Stimulated activated memory B cell treated with anti-CD40 and anti-IgM and Interleukin-4, amounts not matched to agents 10 μg/mL and 1 μg/mL and 100 μg/mL, for 72 hours (primary cell): Measurements from ENCODE around the gene CRACR2A.

Source experiments
- ATAC-seq: fragments of 150-1000 bp; cut with Tn5 transposase; 2 replicates; pipeline ENCODE4 v1.10.0; 2021
- H3K27ac Mint-ChIP-seq: one replicate; pipeline ENCODE4 v1.8.0; 2022; ENCODE audit warnings: mild to moderate bottlenecking, mixed read lengths
- H3K27me3 Mint-ChIP-seq: one replicate; pipeline ENCODE4 v1.8.0; 2022; ENCODE audit warnings: mixed read lengths
- H3K36me3 Mint-ChIP-seq: one replicate; pipeline ENCODE4 v1.8.0; 2022; ENCODE audit warnings: mixed read lengths
- H3K4me1 Mint-ChIP-seq: one replicate; pipeline ENCODE4 v1.8.0; 2022; ENCODE audit warnings: mixed read lengths
- H3K4me3 Mint-ChIP-seq: one replicate; pipeline ENCODE4 v1.8.0; 2022; ENCODE audit warnings: mild to moderate bottlenecking, moderate library complexity, mixed read lengths
- H3K9me3 Mint-ChIP-seq: one replicate; pipeline ENCODE4 v1.8.0; 2022; ENCODE audit warnings: mixed read lengths

CRACR2A gene

GRCh38 chr12:3614806-3615466, 138.0 kb downstream of the CRACR2A start:
- H3K4me1 Mint-ChIP-seq: no peaks in the 10 kb centered on the region
- peaks cover 84% of the 10 kb centered on the region for H3K36me3 Mint-ChIP-seq

GRCh38 chr12:3613641-3614395, 139.1 kb downstream of the CRACR2A start:
- ATAC-seq: no peak
- Mint-ChIP-seq H3K36me3 (peaks cover 86% of the 10 kb centered on the region), H3K27me3 (no peaks in the 10 kb centered on the region), H3K4me3 (no peak overlapping the region), H3K27ac (no peak overlapping the region), H3K9me3 (peaks cover 13% of the 10 kb centered on the region), H3K4me1 (peaks cover 5% of the 10 kb centered on the region)

More at GRCh38 chr12:3614806-3615466, 138.0 kb downstream of the CRACR2A start:
- no peak overlapping the region for H3K4me3 Mint-ChIP-seq
- H3K9me3 Mint-ChIP-seq: peaks cover 4% of the 10 kb centered on the region
- H3K27me3 Mint-ChIP-seq: no peaks in the 10 kb centered on the region
- ATAC-seq: no peak
- H3K27ac Mint-ChIP-seq: no peak overlapping the region

GRCh38 chr12:3611860-3612703, 140.8 kb downstream of the CRACR2A start:
- H3K27me3 Mint-ChIP-seq: no peaks in the 10 kb centered on the region
- ATAC-seq: no peak

GRCh38 chr12:3607821-3608220, 145.1 kb downstream of the CRACR2A start:
- no peak overlapping the region for H3K27ac Mint-ChIP-seq
- H3K9me3 Mint-ChIP-seq: peaks cover 13% of the 10 kb centered on the region
- peaks cover 18% of the 10 kb centered on the region for H3K4me1 Mint-ChIP-seq

More at GRCh38 chr12:3611860-3612703, 140.8 kb downstream of the CRACR2A start:
- Mint-ChIP-seq H3K4me3 (no peak overlapping the region), H3K4me1 (peaks cover 6% of the 10 kb centered on the region), H3K9me3 (peaks cover 13% of the 10 kb centered on the region), H3K36me3 (peaks cover 81% of the 10 kb centered on the region), H3K27ac (no peak overlapping the region)

GRCh38 chr12:3607039-3607720, 145.7 kb downstream of the CRACR2A start:
- peaks cover 13% of the 10 kb centered on the region for H3K9me3 Mint-ChIP-seq
- peaks cover 38% of the 10 kb centered on the region for H3K36me3 Mint-ChIP-seq
- H3K4me1 Mint-ChIP-seq: peaks cover 18% of the 10 kb centered on the region
- H3K4me3 Mint-ChIP-seq: no peak overlapping the region
- H3K27me3 Mint-ChIP-seq: peaks cover 8% of the 10 kb centered on the region
- no peak overlapping the region for H3K27ac Mint-ChIP-seq
- no peak for ATAC-seq

More at GRCh38 chr12:3607821-3608220, 145.1 kb downstream of the CRACR2A start:
- no peak overlapping the region for H3K4me3 Mint-ChIP-seq
- H3K27me3 Mint-ChIP-seq: peaks cover 8% of the 10 kb centered on the region
- ATAC-seq: no peak
- peaks cover 42% of the 10 kb centered on the region for H3K36me3 Mint-ChIP-seq

GRCh38 chr12:3606128-3606527, 146.8 kb downstream of the CRACR2A start:
- Mint-ChIP-seq H3K9me3 (peaks cover 9% of the 10 kb centered on the region), H3K4me3 (no peak overlapping the region), H3K27me3 (peaks cover 12% of the 10 kb centered on the region), H3K36me3 (peaks cover 27% of the 10 kb centered on the region), H3K27ac (no peak overlapping the region), H3K4me1 (peaks cover 18% of the 10 kb centered on the region)
- ATAC-seq: no peak

- ATAC-seq: no peak
- Mint-ChIP-seq H3K36me3 (peaks cover 27% of the 10 kb centered on the region), H3K4me3 (no peak overlapping the region), H3K9me3 (peaks cover 9% of the 10 kb centered on the region), H3K4me1 (peaks cover 18% of the 10 kb centered on the region), H3K27me3 (peaks cover 17% of the 10 kb centered on the region), H3K27ac (no peak overlapping the region)
Measured at GRCh38 chr12:3605692-3606091, 147.2 kb downstream of the CRACR2A start.

GRCh38 chr12:3604748-3605586, 147.9 kb downstream of the CRACR2A start:
- Mint-ChIP-seq H3K36me3 (peaks cover 20% of the 10 kb centered on the region), H3K4me1 (peaks cover 18% of the 10 kb centered on the region), H3K27ac (no peak overlapping the region), H3K9me3 (peaks cover 9% of the 10 kb centered on the region), H3K4me3 (no peak overlapping the region), H3K27me3 (peaks cover 17% of the 10 kb centered on the region)
- no peak for ATAC-seq

- H3K9me3 Mint-ChIP-seq: peaks cover 4% of the 10 kb centered on the region
- H3K36me3 Mint-ChIP-seq: peaks cover 13% of the 10 kb centered on the region
- no peak overlapping the region for H3K4me3 Mint-ChIP-seq
- H3K4me1 Mint-ChIP-seq: peaks cover 17% of the 10 kb centered on the region
- H3K27me3 Mint-ChIP-seq: peaks cover 17% of the 10 kb centered on the region
- ATAC-seq: no peak
- no peak overlapping the region for H3K27ac Mint-ChIP-seq
Measured at GRCh38 chr12:3604286-3604685, 148.6 kb downstream of the CRACR2A start.

GRCh38 chr12:3603576-3603975, 149.3 kb downstream of the CRACR2A start:
- ATAC-seq: no peak
- H3K4me3 Mint-ChIP-seq: no peak overlapping the region
- H3K27me3 Mint-ChIP-seq: peaks cover 17% of the 10 kb centered on the region
- peaks cover 12% of the 10 kb centered on the region for H3K4me1 Mint-ChIP-seq
- no peak overlapping the region for H3K27ac Mint-ChIP-seq
- H3K9me3 Mint-ChIP-seq: no peaks in the 10 kb centered on the region
- H3K36me3 Mint-ChIP-seq: peaks cover 7% of the 10 kb centered on the region

- Mint-ChIP-seq H3K4me3 (no peak overlapping the region), H3K27me3 (peaks cover 17% of the 10 kb centered on the region)
- ATAC-seq: no peak
Measured at GRCh38 chr12:3602488-3602887, 150.4 kb downstream of the CRACR2A start.

GRCh38 chr12:3601461-3602150, 151.3 kb downstream of the CRACR2A start:
- no peaks in the 10 kb centered on the region for H3K36me3 Mint-ChIP-seq
- no peak overlapping the region for H3K4me3 Mint-ChIP-seq
- H3K27me3 Mint-ChIP-seq: peaks cover 17% of the 10 kb centered on the region
- H3K27ac Mint-ChIP-seq: no peak overlapping the region
- H3K9me3 Mint-ChIP-seq: no peaks in the 10 kb centered on the region
- peaks cover 12% of the 10 kb centered on the region for H3K4me1 Mint-ChIP-seq
- no peak for ATAC-seq

More at GRCh38 chr12:3602488-3602887, 150.4 kb downstream of the CRACR2A start:
- Mint-ChIP-seq H3K4me1 (peaks cover 12% of the 10 kb centered on the region), H3K27ac (no peak overlapping the region), H3K36me3 (peaks cover 7% of the 10 kb centered on the region), H3K9me3 (no peaks in the 10 kb centered on the region)

GRCh38 chr12:3600951-3601350, 152.0 kb downstream of the CRACR2A start:
- no peaks in the 10 kb centered on the region for H3K36me3 Mint-ChIP-seq
- peaks cover 12% of the 10 kb centered on the region for H3K4me1 Mint-ChIP-seq
- H3K27me3 Mint-ChIP-seq: peaks cover 24% of the 10 kb centered on the region
- no peaks in the 10 kb centered on the region for H3K9me3 Mint-ChIP-seq
- no peak for ATAC-seq
- no peak overlapping the region for H3K27ac Mint-ChIP-seq
- H3K4me3 Mint-ChIP-seq: no peak overlapping the region
